Omental fat pad (tissue), 4 donors: ENCODE data around the gene LCN15. TPM values are rescaled to one million over a fixed set of nuclear protein-coding genes. Genes with fewer than 3 reads are reported as not detected.

Source experiments
- ATAC-seq: fragments of 150-250 bp; one replicate; pipeline ENCODE4 v1.9.1; 2016; ENCODE audit warnings: mild to moderate bottlenecking, moderate library complexity; ENCODE audit not compliant: low FRiP score
- DNase-seq: peaks from one replicate; pipeline ENCODE4 v3.0.0-alpha.2; 2019; ENCODE audit warnings: low spot score
- total RNA-seq, 4 donors: library from RNA; depleted of rRNA; stranded (reverse); fragments of >200 nt; gene quantifications; one replicate each; pipeline ENCODE4 v1.1.0, GENCODE V29; 2016
- TF ChIP-seq, protein P1 (sequence below), 3 donors: fragments of 450-650 bp; IDR thresholded peaks; one replicate each; pipeline ENCODE4 v1.5.1; 2016 to 2017; ENCODE audit warnings: antibody characterized with exemption in 3 of 3, mild to moderate bottlenecking in 3 of 3, moderate library complexity in 2 of 3

The LCN15 gene
- total RNA-seq, 4 donors from 2014 or later: not detected

DNA sequence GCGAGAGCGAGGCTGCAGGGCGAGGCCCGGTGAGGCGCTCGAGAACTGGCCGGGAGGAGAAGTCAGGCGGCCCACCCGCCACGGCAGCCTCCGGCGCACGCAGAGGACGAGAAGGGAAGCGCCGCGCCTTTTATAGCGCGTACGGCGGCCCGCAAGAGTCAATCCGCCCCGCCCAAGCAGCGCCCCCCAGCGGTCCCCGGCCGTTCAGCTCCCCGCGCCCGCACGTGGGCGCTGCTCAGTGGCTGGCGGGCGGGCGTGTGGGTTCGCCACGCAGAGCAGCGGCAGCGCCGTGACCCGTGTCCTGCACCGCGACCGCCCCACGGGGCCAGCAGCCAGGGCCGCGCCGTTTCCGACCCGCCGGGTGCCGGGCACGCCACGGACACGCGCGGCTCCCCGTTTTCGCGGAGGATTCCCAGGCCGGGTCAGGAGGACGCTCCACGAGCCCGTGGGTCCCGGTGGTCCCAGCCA, 36.2 kb downstream of the LCN15 start:
- TF ChIP-seq, protein P1, sequence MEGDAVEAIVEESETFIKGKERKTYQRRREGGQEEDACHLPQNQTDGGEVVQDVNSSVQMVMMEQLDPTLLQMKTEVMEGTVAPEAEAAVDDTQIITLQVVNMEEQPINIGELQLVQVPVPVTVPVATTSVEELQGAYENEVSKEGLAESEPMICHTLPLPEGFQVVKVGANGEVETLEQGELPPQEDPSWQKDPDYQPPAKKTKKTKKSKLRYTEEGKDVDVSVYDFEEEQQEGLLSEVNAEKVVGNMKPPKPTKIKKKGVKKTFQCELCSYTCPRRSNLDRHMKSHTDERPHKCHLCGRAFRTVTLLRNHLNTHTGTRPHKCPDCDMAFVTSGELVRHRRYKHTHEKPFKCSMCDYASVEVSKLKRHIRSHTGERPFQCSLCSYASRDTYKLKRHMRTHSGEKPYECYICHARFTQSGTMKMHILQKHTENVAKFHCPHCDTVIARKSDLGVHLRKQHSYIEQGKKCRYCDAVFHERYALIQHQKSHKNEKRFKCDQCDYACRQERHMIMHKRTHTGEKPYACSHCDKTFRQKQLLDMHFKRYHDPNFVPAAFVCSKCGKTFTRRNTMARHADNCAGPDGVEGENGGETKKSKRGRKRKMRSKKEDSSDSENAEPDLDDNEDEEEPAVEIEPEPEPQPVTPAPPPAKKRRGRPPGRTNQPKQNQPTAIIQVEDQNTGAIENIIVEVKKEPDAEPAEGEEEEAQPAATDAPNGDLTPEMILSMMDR (IDR thresholded peaks at IDR 0.05): peak in 2 of 3 donors; percentile 92 to 94
- ATAC-seq (peak; percentile 86), DNase-seq (peak; percentile 81)

GRCh38 chr9:136726631-136727191, 37.6 kb downstream of the LCN15 start:
- TF ChIP-seq, protein P1 (IDR thresholded peaks at IDR 0.05): no peak
- DNase-seq (no peak), ATAC-seq (no peak)

DNA sequence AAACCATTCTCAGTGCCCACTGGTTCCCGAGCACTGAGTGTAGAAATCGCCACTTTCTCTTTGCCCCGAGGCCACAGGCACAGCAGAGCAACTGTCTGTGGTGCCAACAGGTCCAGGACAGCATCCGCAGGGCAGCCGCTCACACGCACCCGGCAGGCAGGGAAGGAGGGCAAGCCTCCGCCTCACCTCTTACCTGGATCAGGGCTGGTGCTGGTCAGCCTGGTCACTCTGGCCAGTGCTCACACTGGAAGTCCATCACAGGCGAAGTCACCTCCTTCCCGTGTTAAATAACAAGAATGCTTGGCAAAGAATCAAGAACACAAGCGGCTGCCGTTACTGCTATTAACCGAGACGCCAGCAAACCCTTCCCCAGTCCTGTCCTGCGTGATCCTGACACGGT, 38.2 kb downstream of the LCN15 start:
- DNase-seq (no peak), ATAC-seq (no peak)
- TF ChIP-seq, protein P1 (IDR thresholded peaks at IDR 0.05): no peak

DNA sequence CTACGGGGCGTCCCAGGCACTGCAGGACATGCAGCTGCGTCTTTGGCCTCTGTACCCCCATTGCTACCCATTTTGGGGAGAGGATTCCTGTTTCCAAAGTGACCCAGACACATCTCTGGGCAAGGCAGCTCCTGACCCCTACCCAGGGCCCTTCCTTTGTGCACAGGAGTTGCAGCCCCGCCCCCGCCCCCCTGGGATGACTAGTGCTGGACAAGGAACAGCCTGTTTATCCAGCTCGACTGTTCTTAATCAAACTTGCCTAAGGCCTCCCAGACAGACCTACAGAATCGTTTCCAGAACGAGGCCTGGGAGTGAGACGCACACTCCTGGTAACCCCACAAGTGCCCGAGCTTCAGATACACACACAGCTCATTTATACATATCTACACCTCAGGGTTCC, 38.7 kb downstream of the LCN15 start:
- TF ChIP-seq, protein P1 (IDR thresholded peaks at IDR 0.05): no peak
- ATAC-seq (no peak), DNase-seq (no peak)

- TF ChIP-seq, protein P1 (IDR thresholded peaks at IDR 0.05): no peak
- no peak for DNase-seq
- ATAC-seq: no peak
These were observed 39.5 kb downstream of the LCN15 start for GRCh38 chr9:136724772-136725171.

DNA sequence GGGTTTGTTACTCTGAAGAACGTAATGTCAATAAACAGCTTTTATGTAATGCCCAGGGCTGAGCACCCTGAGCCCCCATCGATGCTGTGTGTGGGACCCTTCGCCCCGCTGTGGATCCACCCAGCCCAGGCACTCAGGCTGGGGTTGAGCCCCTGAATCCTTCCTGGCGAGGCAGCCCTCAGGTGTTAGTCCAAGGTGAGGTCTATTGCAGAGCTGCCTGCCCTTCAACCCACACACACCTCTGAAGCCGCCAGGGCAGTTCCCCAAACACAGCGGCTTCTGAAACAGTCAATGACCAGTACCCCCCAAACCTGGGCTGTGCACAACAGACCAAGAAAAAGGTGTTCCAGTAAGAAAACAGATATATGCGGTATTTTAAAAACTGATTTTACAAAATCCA, 40.3 kb downstream of the LCN15 start:
- TF ChIP-seq, protein P1 (IDR thresholded peaks at IDR 0.05): no peak
- ATAC-seq: no peak
- no peak for DNase-seq

GRCh38 chr9:136723362-136723976, 40.8 kb downstream of the LCN15 start:
- DNase-seq (no peak), ATAC-seq (no peak)
- TF ChIP-seq, protein P1 (IDR thresholded peaks at IDR 0.05): no peak
